ENCODE data around the gene WDR55.
A peak's percentile ranks its signal among the peaks of the same experiment; 100 is the strongest.
"Not testable (repeated sequence)": the region's sequence is repeated elsewhere in the genome, so short reads cannot be mapped to it uniquely, and the experiment has no call there.

Gene WDR55

DNA sequence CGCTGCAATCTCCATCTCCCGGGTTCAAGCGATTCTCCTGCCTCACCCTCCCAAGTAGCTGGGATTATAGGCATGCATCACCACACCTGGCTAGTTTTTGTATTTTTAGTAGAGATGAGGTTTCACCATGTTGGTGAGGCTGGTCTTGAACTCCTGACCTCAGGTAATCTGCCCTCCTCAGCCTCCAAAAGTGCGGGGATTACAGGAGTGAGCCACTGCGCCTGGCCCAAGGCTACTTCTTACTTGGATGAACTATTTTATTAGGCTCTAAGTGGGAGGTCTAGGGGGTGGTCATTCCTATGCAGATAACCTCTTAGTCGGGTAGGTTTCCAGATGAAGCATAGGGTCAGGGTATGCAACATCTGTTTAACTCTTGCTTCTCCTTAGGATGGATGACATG lies 4.3 kb upstream of the WDR55 start:
- not testable (repeated sequence) for DNase-seq

DNA sequence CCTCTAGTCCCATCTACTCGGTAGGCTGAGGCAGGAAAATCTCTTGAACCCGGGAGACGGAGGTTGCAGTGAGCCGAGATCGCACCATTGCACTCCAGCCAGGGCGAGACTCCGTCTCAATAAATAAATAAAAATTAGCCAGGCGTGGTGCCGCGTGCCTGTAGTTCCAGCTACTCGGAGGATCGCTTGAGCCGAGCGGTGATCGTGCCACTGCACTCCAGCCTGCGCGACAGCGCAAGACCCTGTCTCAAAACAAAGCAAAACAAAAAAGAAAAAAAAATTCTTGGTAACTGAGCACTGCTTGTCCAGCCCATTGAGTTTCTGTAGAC lies 710 bp upstream of the WDR55 start:
- no peak for DNase-seq

DNA sequence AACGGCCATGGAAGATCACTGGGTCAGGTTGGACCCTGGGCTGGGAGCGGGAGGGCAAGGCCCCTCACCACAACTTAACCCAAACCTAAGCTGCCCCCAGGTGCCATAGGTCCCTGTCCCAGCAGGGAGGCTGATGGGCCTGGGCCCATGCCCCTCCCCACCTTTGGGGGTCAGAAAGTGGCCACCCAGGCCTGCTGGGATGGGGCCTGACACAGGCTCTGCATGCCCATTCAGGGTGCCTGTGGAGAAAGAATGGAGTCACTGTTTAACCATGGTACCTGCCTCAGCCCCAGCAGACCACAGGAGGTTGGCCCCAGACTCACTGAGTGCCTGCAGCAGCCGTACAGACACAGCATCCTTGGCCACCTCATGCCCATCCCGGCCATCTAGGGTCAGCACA lies 6.3 kb downstream of the WDR55 start:
- not testable (repeated sequence) for DNase-seq

DNA sequence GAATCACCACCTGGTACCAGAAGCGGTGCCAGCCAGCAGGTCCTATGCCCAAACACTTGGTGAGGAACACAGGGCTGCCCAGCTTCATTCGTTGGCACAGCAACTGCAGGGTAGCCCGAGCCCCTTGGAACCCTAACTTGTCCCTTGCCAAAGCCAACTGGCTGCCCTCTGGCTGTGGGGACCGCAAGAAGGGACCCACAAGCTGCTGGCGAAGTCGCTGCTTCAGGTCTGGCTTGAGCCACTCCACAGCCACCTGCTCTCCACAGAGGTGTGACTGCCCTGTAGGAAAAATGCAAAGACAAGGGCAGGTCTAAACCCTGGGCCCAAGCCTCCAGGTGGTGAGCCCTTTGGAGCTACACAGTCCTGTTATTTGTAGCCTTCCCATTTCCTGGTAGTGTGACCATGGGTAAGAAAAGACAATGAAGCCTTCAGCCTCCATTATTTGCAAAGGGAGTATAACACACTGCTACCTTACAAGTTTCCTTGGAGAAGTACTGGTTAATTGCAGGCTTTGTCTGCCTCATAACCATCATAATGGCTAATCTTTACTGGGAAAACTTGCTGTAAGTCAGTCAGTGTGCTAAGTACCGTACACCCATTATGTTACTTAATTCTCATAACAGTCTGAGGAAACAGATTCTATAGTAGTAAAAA lies 6.9 kb downstream of the WDR55 start:
- DNase-seq: no peak

DNA sequence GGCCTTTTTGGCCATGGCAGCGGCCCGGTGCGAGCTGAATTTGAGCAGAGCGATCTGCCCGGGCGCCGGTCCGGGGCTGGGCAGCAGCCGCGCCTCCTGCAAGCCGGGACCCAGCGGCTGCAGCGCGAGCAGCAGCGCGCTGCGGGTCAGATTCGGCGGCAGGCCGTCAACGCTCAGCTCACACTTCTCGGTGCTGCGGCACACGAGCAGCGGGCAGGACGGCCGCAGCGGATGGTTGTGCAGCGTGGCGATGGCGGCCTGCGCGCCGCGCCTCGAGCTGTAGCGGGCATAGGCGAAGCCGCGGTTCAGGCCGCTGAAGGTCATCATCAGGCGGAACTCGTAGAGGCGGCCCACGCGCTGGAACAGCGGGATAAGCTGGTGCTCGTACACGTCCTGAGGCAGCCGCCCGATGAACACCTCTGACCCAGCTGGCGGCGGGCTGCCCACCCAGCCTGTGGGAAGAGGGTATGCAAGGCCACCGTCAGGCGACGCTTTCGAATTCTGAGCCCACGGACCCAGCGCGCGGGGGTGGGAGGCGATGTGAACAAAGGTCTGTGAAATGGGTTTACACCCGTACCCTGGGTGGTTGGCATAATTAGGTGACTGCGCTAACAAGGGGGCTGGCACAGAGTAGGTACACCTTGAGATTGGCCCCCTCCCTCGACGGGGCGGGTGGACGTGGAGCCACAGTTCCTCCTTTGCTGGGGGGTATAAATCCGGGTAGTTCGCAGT lies 7.9 kb downstream of the WDR55 start:
- DNase-seq: no peak

DNA sequence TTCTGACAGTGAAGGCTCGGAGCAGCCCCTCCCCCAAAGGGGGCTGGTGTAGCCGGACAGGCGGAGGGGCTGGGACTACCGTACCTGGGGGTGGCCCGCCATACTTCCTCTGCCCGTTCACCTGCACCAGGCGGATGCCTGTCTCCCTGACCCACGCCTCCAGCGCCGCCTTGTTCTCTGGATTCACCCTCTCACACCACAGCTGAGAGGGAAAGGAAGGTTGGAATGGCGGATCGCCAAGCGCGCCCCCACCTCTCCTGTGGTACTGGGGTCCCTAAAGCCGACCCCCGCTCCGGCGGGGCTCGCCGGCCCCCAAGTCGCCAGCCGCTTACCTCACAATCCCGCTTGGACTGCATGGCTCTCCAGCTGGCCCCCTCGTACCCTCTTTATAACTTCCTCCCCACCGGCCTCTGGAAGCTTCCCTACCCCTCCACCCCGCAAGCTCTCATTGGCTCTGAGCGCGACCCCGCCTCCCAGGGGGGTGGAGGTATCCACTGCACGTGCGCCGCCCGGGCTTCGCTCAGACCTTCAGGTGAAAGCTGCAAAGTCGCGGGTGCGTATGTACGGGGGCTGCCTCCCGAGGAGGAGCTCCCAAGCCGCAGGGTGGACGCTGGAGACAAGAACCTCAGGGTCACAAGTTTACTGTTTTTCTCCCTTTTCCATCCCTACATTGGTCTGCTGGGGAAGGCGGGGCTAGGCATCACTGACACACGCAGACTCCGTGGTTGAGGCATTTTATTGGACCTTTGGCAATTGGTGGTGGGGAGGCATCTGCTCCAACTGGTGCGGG lies 8.7 kb downstream of the WDR55 start, which contains the start of gene DND1:
TSS of gene DND1 (minus strand) at position 390 of the 790 bp plus-strand sequence. CDS start at position 356, 34 bp downstream.
- DNase-seq: no peak

DNA sequence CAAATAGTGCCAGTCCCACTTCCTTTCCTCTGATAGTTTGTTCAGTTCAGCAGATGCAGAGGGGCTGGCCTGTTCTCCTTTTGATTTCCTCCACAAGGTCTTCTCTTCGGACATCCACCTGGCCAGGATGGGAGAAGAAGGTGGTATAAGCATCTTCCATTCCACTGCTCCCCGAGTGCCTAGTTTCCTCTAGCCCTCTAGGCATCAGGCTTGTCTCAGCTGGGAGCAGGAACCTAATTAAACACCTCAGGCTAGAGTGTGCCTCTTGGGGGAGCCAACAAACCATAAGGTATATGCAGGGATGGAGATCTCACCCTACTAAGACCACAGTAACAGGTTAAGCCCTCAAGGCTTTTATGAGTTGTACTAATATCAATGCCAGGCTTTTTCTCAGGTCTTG lies 9.5 kb downstream of the WDR55 start:
- no peak for DNase-seq

DNA sequence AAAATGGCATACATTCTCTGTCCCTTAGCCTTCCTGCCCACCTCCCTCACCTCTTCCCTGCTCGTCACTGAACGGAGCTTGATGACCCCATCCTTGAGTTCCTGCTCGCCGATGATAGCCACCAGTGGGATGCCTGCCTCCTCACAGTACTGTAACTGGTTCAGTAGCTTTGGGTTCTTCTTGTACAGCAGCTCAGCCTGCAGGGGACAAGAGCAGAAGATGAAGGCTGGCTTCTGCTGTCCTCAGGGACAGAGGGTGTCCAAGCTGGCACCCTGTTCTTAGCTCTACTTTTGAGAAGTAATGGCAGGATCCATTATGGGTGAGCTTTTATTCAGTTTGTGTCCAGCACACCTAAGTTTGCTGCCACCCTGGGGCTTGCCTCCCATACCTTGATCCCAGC lies 9.9 kb downstream of the WDR55 start:
- no peak for DNase-seq

DNA sequence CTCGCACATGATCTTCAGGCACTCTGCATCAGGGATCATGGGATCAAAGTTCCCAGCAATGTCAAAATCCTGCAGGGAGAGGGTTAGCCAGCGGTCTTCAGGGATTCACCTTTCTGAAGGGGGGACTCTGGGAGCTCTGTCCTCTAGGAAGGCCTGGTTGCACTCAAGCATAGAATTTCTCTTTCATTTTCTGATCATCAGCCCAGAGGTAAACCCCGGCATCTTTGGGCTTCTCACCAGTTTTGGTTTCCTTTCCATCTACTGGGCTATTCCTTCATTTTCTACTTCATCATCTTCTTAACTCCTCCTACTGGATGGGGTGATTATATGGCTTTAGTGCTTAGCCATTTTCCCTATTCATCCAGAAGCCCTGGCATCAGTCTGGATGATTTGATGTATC lies 13.2 kb downstream of the WDR55 start:
- DNase-seq: no peak

DNA sequence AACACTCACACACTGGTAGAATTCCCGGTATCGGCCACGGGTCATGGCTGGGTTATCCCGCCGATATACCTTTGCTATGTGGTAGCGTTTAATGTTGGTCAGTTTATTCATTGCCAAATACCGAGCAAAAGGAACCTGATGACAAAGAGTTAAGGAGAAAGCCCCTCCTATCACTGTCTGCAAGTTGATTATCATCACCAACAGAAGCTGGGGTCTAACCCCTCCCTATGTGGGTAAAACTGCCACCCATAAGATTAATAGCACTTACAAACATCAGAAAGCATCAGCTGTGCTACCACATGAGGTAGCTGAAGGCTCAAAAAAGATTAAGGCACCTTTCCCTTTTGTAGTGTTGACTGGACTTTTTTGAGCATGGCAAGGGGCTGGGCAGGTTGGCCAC lies 14.3 kb downstream of the WDR55 start:
- no peak for DNase-seq

DNA sequence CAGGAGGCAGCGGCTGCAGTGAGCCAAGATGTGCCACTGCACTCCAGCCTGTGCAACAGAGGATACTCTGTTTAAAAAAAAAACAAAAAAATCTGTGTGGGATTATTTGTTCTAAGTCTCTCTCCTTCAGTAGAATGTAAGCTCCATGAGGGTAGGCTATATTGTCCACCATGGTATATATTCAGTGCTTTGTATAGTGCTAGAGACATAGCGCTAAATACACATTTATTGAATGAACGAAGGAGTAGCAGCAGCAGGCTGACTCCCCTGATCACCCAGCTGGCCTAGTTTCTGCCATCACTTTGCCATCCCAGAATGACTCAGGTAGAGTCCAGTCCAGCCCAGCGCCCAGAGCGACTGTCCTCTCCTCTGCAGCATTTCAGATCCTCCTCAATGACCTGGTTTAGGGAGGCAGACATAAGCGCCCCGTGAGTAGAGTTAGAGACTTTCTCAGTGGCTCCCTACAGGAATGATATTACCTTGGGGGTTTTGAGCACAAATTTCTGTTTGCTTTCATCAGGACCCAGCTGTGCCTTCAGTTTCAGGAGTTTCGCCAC lies 25.8 kb downstream of the WDR55 start:
- DNase-seq: no peak

DNA sequence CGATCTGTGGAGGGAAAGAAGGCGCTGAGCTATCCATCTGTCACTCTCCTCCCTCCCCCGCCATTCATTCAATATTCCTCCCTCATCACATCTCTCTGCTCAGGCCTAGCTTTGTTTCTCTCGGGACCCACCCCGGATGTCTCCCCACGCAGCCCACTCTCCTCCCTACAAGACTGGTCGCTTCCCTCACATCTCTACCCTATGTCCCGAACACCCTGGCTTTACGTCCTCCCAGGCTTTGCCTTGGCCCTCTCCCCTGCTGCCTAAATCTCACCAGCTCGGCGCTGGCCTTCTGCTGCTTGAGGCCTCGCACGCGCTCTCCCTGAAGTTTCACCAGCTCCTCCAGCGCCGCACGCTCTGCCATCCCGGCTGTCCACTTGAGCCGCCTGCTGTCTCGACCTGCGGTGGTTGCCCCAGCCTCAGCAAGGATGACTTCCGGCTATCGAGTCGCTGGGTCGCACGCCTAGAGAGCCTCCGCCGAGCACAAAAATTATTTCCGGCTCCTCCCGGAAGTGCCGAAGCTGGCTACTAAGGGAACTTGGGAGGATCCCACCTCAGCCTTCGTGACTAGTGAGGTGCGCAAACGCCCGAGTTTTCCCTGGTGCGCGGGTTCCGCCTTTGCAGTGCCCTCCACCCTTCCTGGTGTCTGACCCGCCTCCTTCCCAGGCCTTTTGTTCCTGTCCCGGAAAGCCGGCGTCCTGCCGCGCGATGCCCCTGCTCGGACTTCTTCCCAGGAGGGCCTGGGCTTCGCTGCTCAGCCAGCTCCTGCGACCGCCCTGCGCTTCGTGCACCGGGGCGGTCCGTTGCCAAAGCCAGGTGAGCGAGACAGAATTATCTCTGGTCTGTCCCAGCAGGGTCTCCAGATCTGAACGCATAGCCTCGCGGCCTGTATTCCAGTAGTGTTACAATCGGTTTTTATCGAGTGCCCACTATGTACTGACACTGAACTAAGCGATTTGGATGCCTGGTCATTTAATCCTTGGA lies 26.5 kb downstream of the WDR55 start, which contains the start of the genes HARS1 and HARS2:
TSS of gene HARS1 (minus strand) at position 430 of the 984 bp plus-strand sequence. CDS start at position 364, 66 bp downstream.
TSS of gene HARS2 (plus strand) at position 515 of the 984 bp plus-strand sequence. CDS start at position 709, 194 bp downstream.
- DNase-seq: peak; percentile 96

DNA sequence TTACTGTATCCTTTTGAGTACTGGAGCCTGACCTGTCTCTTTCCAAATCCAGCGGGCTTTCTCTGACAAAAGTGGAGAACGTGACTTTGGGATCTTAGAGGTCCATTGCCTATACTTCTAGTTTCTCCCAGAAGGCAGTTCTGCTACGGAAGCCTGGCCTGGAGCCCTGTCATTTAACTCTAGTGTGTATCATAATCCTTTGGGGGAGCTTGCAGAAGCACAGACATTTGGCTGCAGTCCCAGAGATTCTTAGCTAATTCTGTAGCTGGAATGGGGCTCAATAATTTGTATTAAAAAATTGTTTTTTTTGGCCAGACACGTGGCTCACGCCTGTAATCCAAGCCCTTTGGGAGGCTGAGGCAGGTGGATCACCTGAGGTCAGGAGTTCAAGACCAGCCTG lies 29.6 kb downstream of the WDR55 start:
- no peak for DNase-seq

DNA sequence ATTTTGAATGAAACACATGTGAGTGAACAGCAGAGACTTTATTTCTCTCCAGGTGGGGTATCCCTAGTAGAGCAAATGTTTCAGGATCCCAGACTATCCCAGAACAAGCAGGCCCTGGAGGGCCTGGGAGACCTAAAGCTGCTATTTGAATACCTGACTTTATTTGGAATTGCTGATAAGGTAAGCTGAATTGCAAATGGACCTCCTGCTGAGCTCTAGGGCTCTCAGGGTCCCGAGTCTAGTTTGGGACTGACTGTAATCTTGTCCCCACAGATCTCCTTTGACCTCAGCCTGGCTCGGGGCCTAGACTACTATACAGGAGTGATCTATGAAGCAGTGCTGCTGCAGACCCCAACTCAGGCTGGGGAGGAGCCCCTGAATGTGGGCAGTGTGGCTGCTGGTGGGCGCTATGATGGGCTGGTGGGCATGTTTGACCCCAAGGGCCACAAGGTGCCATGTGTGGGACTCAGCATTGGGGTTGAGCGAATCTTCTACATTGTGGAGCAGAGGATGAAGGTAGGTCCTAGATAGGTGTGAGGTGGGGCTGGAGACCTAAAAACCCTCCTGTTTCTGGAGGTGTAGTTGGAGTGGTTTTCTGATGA lies 32.3 kb downstream of the WDR55 start:
- no peak for DNase-seq

DNA sequence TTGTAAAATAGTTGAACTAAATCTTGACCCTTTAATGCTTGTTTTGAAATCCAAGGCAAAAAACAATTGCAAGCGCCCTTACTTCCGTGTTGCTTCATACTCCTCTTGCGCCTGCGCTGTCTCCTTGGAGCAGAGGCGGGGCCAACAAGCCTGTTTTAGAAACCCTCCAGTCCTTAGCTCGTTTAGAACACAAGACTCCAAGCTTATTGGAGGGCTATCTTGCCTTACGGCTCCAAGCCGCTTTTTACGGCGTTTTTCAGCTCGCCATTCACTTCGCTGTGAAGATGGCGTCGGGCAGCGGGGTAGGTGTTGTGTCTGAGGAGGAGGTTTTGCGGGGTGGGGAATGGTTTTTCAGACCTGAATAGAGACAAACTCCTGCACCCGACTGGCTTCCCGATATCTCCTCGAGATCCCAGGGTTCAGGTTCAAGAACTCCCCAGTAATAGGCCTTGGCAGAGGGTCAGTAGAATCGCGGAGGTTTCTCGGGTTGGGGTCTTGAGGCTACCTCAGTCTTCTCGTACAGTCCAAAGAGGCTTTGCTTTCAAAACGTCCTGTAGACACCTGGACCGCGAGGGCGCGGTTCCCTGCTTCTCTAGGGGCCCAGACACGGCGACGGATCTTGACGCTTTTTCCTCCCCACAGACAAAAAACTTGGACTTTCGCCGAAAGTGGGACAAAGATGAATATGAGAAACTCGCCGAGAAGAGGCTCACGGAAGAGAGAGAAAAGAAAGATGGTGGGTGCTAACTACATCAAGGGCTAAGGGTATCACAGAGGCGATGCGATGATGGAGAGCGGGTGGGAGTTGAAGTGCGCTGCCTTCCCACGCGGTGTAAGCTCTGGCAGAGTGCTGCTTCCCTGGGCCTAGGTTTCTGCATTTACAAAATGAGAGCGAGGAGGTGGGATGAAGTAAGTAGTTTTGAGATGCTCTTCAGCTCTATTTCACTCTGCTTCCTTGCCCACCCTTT lies 35.8 kb downstream of the WDR55 start, which contains the start of gene ZMAT2:
TSS of gene ZMAT2 (plus strand) at position 271 of the 968 bp plus-strand sequence. CDS start at position 285, 14 bp downstream.
- DNase-seq: peak; percentile 97

DNA sequence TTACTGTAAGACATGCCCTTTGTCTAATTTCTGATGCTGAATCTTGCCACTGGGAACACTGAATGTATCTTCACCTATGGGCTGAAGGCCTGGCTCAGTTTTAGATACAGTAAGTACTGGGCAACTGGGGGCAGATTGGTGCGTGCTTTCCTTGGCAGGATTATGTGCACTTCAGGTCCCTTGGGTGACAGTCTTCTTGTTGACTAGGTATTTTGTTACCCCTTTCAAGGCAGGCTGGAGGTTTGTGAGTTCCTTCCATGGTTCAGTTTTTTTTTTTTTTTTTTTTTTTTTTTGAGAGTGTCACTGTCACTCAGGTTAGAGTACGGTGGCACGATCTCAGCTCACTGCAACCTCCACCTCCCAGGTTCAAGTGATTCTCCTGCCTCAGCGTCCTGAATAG lies 43.1 kb downstream of the WDR55 start:
- no peak for DNase-seq

DNA sequence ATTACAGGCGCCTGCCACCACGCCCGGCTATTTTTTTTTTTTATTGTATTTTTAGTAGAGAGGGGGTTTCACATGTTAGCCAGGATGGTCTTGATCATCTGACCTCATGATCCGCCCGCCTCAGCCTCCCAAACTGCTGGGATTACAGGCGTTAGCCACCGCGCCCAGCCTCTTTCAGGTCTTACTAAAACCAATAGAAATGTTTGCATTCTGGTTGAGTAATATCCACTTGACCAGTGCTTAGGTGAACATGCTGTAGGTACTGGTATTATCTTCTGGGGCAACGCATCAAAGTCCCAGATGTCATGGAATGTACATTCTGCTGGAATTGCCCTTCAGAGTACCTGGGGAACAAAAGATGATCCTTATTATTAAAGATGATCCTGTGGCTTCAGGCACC lies 44.1 kb downstream of the WDR55 start:
- DNase-seq: not testable (repeated sequence)

DNA sequence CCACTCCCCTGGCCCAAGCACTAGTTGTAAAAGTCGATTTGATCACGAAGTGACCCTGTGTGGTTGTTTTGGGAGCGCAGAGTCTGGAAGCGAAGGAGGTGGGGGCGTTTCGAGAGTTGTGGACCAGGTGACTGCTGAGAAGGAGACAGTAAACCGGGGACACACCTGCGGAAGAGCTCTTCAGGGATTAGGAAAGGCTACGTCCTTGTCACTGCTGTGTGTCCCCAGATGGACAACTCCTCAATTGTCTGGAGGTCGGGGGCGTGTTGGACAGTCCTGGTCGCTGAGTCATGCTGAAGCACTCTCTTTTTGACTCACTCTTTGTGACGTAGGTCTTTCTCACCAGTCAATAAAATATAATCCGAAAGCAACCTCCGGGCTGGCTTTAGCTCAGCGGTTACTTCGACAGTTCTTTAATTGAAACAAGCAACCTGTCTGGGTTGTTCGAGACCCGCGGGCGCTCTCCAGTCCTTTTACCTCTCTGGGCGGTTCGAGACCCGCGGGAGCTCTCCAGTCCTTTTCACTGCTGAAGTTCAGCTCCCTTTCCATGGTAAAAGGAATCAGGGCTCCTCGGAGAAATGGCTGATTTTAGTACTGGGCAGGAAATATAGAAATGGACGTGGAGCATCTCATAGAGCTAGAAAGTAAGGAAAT lies 46.3 kb downstream of the WDR55 start:
- peak; percentile 92 for DNase-seq

DNA sequence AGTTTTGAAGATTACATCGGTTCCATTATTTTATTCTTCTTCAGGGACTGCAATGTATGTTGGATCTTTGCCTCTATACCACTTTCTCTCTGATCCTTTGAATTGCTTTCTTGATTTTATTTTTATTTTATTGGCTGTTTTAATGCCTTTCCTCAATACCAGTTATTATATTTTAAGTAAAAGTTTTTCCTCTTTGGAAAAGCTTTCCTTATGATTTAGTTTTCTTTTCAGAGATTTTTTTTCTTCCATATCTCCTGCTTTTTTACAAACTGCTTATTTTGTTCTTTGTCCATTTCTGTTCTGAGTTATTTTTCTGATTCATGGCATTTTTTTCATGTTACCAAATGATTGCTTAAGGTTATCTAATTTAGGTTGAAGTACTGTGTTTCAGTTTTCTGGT lies 47.1 kb downstream of the WDR55 start:
- no peak for DNase-seq
